HG03457 (cell line): ENCODE results near the gene ZCWPW2.

Source experiments
- ATAC-seq: cut with Tn5 transposase; IDR thresholded peaks from one replicate; pipeline ENCODE4 v1.9.1; 2021; ENCODE audit warnings: moderate number of reproducible peaks; ENCODE audit not compliant: unreplicated experiment

The ZCWPW2 gene, protein sequence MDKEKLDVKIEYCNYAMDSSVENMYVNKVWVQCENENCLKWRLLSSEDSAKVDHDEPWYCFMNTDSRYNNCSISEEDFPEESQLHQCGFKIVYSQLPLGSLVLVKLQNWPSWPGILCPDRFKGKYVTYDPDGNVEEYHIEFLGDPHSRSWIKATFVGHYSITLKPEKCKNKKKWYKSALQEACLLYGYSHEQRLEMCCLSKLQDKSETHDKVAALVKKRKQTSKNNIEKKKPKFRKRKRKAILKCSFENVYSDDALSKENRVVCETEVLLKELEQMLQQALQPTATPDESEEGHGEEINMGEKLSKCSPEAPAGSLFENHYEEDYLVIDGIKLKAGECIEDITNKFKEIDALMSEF

DNA sequence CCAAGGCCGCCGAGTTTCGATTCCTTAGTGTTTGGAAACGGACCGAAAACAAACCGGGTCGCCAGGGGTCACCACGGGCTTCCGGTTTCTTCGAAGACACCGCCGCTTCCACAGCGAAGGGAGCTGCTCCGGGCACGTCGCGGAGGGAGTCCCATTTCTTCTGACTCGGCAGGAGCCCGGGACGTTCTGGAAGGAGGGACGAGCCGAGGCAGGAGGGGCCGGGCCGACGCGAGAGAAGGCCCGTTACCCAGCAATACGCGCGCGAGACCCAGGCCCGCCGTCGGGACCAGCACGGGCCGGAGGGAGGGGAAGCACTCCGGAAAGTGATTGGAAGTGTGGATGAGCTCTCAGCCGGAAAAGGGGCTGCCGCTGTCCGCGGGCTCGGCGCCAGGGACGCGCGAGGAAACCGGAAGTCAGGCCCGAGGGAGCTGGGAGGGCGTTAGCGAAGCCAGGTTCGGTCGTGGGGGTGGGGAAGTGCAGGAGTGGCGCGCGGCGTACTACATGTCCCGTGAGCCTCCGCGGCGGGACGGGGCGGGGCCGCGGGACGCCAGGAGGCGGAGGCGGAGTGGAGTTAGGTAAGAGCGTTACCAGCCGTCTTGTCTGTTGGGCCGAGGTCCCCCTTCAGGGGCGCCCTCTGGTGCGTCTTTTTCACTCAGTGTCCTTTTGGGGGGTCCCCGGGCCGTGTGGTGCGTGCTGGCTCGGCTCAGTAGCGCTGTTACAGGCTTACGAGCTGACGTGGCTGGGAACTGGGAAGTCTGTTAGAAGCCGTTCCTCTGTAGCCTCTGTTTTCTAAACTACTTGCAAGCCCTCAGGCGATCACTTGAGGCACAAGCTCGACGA lies at the start of gene ZCWPW2, which contains the start of gene AZI2:
Gene ZCWPW2 (plus strand): TSS at position 93 of the 840 bp plus-strand sequence. CDS start 64,348 bp downstream, outside the sequence.
Gene AZI2 (minus strand): TSS at position 196 of the 840 bp plus-strand sequence. CDS start 8,207 bp downstream, outside the sequence.
- peak; percentile 90 for ATAC-seq

DNA sequence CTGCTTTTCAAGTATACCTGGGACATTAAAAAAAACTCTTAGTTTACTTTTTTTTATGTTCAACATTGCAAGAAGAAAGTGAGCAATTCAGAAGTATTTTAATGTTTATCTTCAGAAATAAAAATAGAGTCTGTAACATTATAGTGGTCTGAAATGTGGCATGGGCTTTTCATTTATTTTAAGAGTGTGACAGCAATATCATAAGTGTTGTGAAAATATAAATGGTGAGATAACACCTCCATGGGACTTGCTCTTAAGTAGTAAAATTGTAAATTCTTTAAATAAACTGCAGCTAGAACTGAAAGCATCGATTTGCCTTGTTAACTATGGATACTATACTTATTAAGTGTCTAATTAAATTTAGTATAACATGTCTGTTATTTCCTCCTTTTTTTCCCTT lies 48.8 kb upstream of the ZCWPW2 start:
- ATAC-seq = no peak

DNA sequence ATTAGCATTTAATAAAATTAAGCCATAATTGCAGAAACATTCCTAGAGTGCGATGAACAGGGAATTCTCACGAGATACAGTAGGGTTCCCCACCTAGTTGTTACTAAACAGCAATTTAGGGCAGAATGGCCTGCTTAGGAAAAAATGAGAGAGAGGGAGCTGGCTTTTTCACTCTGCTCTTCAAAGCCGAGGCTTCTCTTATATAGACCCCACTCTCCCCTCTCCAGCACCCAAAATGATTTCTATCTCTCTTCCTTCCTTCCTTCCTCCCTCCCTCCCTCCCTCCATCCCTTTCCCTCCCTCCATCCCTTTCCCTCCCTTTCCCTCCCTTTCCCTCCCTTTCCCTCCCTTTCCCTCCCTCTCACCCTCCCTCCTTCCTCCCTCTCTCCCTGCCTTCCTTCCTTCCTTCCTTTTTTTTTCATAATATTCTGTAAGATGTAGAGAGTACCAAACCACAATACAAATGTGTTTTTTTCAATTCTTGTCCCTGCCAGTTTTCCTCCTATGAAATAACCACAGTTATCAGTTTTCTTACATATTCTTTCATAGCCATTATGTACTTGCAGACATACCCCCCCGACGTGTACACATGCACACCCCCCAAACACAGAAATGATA lies 48.1 kb upstream of the ZCWPW2 start:
- ATAC-seq = no peak

DNA sequence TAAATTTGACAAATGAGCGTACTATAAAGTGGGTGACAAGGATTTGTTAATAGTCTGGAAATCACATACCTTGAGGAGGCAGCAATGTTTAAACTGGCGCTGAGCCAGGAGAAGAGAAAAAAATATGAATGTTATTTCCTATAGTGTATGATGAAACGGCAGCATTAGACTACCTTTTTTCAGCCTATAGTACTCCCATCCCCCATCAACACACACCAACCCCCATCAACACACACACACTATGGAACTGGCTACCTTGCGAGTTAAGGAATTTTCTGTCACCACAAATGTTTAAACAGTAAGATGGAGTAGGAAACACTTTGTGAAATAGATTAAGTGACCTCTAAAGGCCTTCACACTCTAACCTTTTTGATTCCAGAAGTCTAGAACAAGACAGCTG lies 46.8 kb upstream of the ZCWPW2 start:
- ATAC-seq = no peak

DNA sequence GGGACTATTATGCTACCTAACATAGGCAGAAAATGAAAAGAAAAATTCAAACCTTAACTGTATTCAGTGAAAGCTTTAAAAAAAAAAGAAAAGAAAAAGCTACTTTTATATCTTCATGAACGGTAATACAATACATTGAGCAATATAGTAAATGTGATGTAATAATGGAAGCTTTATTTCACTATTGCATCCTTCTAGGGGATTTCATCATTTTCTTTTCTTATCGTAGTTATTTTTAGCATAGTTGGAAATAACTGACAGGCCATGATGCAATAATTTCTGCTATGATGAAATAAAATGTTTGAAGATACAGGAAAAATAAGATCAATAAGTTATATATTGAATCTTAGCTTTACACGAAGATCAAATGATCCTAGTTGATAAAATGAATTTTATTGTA lies 40.3 kb upstream of the ZCWPW2 start:
- no peak for ATAC-seq

DNA sequence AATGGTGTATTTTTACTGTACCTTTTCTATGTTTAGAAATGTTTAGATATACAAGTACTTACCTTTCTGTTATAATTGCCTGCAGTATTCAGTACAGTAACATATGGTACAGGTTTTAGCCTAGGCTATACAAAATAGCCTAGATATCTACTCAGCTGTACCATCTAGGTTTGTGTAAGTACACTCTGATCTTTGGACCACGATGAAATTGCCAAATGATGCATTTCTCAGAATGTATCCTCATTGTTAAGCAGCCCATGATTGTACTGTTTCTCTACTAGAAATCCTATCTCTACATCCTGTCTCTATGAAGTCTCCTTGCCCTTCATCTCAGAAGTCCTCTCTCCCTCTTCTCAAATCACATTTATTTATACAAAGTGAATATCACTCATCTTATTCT lies 32.8 kb upstream of the ZCWPW2 start:
- ATAC-seq = no peak

DNA sequence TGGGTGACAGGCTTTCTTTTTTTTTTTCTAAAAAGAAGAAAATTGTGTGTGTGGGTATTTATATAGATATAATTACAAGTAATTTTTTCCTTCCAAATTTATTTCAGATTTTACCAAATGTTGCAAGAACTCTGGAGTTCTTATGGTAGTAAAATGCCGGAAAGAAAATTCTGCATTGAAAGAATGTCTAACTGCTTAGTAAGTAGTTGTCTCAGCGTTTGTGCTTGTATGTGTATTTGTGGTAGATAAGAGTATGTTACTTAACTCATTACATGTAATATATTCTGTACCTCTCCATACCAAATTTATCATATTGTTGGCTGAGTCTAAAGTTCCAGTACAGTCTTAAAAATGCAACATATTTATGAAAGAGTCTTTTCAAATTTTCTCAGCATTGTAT lies 32.3 kb upstream of the ZCWPW2 start:
- ATAC-seq = no peak

DNA sequence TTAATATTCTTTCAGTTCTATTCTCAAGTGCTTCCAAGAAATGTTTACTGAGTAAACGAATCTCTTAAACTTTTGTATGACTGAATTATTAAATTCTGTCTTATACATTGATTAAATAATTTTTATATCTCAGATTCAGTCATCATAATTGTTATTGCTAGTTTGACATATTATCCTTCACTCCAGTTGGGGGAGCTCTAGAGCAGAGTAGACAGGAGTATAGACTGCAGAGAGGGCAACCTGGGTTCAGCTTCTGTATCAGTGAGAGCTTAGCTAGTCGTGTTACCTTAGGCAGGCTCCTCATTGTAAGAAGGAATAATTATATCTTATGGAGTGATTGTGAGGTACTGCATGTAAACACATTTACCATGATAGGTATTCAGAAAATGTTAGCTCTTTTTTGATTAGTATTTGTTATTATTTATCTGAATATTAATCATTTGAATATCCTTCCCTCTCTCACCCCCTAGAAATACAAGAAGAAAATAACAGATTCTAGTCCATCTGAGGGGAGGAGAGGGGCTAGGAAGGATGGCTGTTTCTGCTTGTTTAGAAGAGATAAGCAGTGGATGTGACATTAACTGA lies 31.0 kb upstream of the ZCWPW2 start:
- peak; percentile 93 for ATAC-seq

DNA sequence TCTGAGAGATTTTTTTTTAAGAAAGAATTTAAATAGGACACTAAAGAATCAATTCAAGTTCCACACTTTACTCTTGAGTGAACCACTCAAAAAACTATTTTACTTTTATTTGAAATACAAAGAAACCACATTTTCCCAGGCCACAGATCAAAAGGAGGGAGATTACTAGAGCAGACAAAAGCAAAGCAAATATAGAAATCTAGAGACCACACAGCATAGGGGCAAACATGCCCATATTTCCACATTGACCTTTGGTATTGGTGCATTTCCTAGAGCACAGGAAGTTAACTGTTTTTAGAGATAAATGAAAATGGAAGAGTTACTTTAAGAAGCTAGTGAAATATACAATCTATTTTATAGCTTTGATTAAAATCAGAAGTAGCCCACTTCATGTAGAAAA lies 27.5 kb upstream of the ZCWPW2 start:
- ATAC-seq = no peak

DNA sequence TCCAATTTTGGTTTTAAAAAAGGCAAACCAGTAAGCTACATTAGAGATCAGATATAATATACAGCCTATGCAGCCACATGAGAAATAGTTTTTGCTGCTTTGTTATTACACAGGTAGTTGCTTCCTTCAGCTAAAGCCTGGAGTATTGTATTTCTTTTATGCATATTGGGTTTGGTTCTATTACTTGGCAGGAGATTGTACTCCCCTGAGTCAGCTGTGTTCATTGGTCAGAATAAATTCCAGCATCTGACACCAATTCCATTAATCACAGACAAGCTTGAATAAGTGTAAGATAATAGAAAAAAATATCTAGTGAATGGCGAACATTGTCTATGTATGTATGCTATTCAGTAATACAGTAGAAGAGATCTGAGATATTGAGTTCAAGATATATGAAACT lies 26.1 kb upstream of the ZCWPW2 start:
- no peak for ATAC-seq

DNA sequence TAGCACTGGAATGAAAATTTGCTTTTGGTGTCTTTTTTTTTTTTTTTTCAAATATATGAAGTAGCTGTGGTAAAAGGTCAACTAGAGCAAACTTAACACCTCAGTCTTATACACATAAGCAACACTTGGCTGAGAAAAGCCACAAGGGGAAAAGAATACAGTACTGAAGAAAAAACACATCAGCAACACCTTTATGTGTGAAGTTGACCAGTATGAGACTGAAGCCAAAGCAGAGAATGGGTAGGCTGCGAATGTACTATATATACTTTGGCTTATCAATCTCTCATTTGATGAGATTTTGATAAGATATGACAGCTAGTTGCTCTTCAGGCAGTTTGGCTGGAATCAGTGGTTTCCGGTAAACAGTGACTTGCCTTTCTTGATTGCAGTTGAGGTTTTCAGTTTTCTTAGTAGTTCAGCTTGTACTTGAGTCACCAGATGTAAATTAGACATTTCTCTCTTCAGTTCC lies 22.0 kb upstream of the ZCWPW2 start:
- peak; percentile 62 for ATAC-seq

DNA sequence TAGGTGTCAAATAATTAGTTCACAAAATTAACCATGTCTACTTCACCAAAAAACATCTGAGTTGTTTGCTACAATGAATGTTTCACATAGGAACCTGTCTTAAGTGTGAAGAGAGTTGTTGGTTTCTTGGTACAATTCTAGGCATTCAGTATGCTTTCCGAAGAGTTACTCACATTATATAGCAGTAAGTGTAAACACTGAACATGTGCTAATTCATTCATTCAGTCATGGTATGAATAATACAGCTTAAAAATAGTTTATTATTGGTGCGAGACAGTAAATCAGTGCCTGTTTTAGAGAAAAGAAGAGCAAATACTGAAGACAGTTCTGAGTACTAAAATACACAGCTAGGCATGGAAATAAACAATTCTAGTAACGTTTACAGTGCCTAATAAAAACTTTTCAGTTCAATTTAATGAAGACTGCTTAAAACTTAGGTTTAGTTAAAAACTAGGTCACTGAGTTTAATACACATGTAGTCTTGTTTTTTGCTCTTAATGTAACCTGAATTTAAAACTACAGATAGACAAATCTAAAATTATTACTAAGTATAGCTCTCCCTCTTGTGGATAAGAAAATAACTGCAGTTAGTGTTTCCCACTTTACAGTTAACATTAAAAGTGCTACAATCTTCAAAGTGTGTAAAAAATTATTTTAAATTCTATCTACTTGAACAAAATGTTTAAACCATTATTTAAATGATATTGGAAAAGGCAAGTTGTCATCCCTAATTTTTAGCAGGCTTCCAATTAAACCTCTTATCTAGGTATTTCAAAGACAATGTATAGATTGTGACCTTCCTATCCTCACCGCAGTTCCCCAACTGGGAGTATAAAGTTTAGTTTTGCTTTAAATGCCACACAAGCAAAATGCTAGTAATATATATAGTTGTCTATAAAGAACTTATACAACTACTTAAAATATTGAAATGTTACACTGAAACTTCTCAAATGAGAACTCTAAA lies 20.1 kb upstream of the ZCWPW2 start:
- ATAC-seq = no peak

DNA sequence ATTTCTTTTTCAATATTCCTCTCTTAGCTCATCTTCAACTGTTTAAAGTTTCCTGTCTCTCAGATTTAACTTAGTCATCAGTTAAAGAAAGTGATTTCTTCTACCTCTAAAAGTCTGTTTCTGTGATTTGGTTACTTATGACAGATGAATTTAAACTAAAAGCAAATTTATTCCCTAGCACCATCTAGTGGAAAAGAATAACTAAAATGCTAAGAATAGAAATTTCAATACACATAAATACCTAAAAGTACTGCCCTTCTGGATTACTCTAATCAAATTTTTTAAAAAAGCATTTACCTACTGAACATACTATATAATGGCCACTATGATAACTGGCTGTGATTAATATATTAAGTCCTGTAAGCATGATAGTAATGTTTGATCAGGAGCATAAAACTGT lies 14.0 kb upstream of the ZCWPW2 start:
- no peak for ATAC-seq

DNA sequence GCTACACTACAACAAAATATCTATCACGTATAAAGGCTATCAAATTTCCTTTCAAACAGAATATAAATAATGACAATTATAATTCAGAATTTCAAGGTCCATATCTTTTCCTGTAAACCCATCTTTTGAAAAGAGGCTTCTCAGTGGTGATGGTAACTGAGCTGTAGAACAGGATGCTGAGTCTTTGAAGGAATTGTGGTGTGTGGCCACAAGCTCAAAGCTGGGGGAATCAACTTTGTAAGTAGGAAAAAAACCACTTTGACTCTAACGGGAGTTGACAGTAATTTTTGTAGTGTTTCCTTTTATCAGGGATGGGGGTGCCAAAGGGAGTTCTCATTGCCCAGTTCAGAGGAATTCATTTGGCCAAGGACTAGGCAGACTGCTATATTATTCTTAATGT lies 13.3 kb upstream of the ZCWPW2 start:
- ATAC-seq = no peak

DNA sequence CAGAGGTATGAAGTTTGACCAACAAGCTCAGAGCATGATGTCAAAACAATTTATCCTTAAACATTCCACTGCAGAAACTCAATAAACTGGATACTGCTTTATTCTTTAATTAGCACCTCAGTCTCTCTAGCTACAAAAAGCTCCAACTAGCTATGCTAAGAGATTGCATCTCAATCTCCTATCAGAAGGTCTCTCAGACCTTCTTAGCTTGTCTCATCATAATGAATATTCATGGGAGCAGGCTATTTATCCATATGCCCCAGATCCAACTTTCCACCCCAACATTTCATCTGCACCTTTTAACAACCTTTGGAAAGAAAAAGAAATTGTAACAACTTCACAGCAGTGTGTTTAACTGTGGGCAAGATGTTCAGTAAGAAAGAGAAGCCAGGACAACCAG lies 11.3 kb upstream of the ZCWPW2 start:
- no peak for ATAC-seq

DNA sequence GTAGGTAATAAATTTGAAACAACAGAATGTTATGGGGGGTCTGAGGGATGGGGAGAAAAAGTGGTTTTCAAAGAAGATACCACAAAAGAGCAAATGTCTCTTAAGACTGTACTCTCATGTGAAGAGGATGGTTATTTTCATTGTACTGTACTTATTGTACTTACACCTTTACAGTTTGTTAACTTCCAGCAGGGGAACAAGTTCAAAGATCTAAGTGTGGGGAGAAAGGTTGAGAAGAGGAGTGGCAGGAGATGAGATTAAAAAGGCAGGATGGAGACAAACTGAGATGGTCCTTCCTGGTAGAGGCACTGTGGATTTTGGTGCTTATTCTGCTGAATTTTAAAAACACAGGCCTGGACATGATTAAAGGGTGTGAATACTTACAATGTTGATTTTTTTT lies 5.4 kb upstream of the ZCWPW2 start:
- no peak for ATAC-seq

DNA sequence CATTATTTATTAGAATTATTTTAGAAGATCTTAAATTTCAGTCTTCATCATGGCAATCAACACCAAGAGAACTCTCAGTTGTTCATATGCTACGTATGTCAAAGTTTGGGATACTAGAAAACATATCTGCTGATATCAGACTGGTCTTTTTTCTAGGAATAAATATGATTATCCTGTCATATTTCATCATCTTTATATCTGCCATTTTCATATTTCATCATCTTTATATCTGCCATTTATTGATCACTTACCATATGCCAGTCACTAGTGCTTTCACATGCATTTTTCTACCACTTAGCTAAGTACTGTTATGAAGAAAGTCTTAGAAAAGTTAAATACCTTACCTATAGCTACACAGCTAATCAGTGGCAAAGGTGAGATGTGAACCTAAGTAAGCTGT lies 2.8 kb upstream of the ZCWPW2 start:
- ATAC-seq = no peak

DNA sequence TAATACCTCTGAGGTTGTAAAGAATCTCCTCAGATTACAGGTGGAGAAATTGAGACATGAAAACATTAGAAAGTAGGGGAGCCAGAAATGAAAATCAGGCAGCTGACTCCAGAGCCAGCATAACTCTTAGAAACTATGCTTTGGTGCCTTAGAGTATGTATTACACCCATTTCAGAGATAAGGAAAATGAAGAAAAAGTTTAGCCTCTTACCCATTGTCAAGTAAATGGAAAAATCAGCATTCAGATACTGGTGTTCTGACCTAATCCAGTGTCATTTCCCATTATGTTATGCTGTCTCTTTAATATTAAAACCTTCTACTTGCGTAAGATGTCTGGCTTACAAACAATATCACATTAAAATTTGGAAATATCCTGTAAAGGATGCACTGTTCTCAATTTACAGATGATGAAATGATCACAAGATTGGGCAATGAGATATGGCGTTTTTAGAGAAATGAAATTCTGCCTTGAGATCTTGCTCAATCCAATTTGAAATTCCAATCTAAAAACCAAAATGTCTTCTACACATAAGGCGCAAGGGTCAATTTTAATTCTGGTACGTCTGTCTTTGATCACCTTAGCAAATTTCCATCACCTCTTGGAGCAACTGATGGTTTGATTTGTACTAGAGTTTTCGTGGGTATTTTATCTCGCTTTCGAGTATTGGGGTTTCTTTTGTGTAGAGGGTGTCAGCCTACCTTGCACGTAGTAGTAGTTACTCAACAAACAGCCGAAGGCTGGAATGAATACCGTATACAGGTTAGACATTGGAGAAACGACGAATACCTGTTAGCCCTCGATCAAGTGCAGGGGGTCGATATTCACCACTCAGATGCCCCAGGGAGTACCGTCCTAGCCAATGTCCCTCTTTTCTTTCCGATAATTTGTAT lies 902 bp upstream of the ZCWPW2 start:
- no peak for ATAC-seq

DNA sequence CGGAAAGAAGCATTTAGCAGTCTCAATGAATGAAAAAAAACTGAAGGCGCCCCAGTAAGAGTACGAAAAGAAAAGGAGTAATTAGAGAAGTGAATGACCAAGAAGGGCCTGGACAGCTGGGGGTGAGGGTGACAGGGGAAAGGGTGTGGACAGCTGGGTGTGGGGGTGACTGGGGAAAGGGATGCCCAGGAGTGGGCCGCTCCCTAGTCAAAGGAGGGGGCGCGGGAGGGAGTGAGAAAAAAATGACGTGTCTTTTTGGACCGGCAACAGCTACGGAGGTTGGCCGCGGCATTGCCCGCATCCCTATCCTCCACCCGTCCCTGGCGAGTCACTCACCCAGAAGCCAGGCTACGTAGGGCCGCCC lies 274 bp upstream of the ZCWPW2 start:
- no peak for ATAC-seq
